GDM1 (cell line): ENCODE data around the gene CD70.
"Not testable (repeated sequence)": the region's sequence is repeated elsewhere in the genome, so short reads cannot be mapped to it uniquely, and the experiment has no call there.

ENCODE experiments used
- DNase-seq: peaks from one replicate; lab custom pipeline; 2025; lab: John Stamatoyannopoulos, UW

Gene CD70

DNA sequence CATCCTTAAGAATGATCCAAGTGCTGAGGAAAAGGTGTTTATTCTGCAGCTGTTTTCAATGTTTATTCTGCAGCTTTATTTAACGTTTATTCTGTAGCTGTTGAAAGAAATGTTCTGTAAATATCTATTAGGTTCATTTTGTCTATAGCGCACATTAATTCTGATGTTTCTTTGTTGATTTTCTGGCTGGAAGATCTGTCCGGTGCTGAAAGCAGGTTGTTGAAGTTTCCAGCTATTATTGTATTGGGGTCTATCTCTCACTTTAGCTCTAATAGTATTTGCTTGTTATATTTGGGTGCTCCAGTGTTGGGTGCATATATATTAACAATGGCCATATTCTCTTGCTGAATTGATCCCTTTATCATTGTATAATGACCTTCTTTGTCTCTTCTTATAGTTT lies 20.2 kb downstream of the CD70 start:
- no peak for DNase-seq

DNA sequence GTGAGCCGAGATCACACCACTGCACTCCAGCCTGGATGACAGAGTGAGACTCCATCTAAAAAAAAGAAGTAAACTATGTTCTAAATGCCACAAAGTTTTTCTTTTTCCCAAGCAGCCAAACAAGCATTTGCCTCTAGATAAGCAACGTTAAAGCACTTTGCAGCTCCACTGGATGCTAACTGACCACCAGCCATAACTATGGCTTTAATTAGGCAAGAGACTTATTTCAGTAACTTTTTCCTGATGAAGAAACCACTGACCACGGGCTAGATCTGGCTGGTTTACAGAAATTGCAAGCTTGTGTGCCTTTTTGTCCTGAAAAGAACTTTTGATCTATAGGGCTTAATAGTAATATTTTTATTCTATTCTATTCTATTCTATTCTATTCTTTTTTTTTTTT lies 22.1 kb downstream of the CD70 start:
- DNase-seq, result no peak

DNA sequence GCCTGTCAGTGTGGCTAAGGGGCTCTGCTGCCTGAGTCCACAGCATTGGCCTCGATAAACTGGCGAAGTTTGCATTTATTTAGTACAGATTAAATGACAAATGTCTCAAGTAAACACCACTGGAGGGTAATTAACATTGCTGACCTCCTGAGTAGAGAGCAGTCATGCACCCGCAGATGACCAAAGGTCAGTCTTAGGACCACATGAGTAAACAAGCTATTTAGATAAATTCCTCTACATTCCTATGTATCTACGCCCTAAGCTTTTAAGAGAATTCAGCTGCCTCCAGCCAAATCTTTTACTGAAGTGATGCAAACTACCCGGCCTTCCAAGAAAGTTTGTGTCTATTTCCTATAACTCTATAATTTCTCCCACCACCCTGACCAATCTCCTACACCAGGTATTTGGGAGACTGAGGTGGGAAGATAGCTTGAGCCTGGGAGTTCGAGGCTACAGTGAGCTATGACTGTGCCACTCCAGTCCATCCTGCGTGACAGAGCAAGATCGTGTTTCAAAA lies 22.9 kb downstream of the CD70 start:
- DNase-seq, result no peak

DNA sequence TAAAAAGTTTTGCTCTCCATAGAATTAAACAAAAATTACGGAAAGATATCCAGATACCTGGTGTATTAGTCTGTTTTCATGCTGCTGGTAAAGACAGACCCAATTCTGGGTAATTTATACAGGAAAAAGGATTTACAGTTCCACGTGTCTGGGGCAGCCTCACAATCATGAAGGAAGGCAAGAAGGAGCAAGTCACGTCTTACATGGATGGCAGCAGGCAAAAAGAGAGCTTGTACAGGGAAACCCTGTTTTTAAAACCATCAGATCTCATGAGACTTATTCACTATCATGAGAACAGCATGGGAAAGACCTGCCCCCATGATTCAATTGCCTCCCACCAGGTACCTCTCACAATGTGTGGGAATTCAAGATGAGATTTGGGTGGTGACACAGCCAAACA lies 24.2 kb downstream of the CD70 start:
- not testable (repeated sequence) for DNase-seq

DNA sequence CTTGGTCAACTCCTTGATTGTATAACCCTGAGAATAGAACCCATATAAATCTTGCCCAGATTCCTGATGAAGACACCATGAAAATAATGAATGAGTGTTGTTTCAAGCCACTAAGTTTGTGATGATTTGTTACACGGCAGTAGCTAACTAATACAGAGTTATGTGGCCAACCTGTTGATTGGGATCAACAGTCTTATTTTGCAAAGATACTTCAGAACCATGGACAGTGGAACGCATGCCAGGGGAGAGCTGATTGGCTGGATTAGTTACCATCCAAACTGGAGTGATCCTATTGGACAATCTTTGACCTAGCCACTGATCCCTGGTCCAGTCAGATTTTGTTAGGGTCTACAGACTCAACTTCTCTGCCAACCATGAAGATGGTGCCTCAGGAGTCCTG lies 26.6 kb downstream of the CD70 start:
- DNase-seq, result peak; percentile 28

DNA sequence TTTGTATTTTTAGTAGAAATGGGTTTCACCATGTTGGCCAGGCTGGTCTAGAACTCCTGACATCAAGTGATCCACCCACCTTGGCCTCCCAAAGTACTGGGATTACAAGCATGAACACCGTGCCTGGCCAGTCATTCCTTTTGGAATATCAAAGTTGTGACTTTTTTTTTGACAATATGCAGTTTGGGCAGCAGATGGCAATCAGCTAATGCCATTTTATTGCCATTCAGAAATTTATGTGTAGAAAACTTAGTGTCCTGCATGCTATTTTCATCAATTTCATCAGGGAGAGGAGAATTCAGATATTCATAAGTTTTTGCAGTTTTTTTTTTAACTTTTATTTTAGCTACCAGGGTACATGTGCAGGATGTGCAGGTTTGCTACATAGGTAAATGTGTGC lies 28.5 kb downstream of the CD70 start:
- not testable (repeated sequence) for DNase-seq

DNA sequence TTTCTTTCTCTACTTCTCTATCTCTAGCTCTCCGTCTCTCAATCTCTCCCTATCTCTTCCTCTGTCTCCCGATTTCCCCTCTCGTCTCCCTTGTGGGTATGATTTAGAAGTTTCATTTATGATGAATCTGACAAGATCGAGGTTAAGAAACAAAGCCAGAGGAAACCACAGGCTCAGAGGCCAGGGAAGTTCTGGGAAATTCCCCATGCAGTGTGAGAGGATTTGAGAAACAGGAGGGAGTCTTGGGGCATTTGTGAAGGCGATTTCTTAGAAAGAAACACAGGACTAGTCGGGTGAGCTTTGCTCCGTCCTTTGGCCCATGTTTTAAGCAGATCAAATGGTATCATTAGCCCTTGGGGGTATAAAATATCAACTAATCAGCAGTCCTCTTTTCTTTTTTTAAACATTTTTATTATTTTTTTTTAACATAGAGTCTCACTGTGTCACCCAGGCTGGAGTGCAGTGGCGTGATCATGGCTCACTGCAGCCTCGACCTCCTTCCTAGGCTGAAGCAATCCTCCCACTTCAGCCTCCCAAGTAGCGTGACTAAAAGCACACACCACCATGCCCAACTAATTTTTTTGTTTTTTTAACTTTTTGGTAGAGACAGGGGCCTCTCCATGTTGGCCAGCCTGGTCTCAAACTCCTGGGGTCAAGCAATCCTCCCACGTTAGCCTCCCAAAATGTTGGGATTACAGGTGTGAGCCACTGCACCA lies 34.3 kb downstream of the CD70 start:
- no peak for DNase-seq

DNA sequence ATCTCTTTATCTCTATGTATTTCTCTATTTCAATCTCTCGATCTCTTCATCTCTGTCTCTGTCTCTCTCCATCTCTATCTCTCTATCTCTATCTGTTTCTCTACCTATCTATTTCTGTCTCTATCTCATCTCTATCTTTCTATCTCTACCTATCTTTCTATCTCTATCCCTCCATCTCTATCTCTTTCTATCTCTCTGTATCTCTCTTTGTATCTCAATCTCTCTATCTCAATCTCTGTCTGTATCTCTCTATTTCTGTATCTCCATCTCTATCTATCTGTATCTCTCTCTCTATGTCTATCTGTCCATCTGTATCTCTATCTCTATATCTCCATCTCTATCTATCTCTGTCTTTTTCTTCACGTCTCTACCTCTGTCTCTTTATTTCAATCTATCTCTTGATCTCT lies 34.9 kb downstream of the CD70 start:
- no peak for DNase-seq

DNA sequence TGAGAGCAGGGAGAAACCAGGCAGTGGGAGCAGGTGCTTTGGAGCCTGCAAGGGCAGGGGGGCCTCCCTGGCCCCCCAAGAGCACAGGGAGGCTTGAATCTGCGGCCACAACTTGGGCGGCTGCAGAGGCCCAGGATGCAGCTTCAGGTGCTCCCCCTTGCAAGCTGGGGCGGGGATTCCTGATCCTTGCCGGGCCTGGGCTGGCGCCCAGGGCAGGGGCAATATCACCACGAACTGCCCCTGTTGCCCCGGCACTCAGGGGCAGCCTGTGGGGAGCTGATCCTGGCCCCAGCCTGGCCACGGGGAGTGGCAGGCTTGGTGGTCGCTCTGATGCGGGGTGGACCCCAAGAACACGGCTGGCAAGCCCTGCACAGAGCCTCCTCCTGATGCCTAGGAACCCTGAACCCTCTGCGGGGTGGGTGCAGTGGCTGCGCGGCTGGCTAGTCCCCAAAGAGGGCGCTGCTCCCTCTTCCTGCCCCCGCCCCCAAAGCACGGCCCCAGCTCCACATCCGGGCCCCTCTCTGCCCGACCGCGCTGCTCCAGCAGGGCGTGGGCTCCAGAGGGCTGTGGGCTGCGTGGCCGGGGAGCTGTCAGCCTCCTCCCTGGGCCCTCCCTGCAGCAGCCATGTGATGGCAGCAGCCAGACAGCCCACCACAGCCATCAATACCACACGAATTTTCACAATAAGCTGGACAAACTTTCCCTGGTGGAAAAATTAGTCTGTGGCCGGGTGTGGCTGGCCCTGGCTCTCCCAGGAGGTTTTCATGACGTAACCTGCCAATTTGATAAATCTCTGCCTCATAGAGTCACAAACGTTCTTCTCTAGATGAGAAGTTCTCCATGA lies 39.1 kb downstream of the CD70 start:
- DNase-seq, result no peak

DNA sequence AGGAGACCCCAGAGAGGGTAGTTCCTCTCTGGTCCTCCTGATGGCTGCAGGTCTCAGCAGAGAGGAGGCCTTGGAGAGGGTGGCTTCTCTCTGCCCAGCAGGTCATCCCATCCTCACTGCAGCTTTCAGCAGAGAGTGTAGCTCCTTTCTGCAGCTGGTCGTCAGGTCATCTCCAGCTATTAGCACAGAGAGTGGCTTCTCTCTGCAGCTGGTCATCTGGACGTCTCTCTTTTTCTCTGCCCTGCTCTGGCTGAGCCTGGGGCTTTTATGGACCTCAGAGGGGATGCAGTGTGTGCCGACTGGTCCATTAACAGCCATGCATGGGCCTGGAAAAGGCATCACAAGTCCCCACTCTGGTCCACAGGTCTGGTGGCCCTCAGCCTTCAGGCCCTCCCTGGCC lies 39.9 kb downstream of the CD70 start:
- no peak for DNase-seq

DNA sequence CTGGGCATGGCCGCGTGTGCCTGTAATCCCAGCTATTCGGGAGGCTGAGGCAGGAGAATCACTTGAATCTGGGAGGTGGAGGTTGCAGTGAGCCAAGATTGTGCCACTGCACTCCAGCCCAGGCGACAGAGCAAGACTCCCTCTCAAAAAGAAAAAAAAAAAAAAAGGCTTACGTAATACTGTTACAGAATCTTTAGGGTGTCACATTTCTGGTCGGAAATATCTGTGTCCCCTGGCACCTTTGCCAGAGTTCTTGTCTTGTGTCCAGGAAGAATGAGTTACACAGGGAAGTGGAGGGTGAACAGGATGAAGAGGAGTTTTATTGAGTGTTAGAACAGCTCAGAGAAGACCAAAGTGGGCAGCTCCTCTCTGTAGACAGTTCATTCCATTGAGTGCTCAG lies 40.3 kb downstream of the CD70 start:
- not testable (repeated sequence) for DNase-seq

DNA sequence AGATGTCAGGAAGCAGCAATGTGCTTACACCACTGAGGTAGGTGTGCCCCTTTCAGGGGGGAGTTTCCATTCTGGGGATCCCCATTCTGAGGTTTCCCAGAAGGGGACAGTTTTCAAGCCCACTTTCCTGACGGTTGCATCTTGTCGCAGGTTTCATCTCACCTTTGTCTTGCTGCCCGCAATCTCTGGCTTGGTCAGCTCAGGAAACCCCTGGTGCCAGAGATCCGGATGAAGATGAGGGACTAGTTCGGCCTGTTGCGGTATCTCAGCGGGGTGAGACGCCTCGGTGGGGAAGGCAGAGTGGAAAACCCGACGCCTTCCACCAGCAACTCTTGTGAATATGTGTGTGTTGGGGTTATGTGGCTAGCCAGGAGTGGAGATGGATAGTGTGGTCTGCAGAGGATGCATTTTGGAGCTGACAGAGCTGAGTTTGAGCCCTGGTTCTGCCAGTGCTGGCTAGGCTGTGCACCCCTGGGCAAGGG lies 47.0 kb downstream of the CD70 start:
- no peak for DNase-seq

DNA sequence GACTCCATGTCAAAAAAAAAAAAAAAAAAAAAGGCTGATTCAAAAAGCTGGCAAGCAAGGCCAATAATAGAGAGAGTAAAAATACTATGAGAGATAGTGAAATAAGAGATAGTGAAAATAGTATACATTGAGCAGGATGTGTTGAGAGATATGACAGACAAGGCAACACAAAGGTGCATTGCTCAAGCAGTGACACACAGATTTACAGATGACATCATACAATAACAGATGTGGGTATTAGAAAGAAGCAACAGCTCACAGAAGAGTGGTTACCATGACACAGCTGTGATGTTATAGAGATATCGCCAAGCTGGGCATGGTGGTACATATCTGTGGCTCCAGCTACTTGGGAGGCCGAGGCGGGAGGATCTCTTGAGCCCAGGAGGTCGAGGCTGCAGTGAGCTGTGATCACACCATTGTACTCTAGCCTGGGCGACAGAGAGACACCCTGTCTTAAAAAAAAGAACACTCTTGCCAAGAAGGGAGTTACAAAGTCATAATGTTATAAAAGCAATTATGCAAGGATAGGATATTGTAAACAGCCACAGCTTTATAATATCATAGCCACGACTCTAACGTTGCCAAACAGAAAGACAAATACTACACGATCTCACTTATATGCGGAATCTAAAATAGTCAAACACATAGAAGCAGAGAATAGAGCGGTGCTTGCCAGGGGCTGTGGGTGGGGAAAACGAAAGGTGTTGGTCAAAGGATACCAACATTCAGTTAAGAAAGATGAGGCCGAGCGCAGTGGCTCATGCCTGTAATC lies 49.8 kb downstream of the CD70 start:
- DNase-seq, result no peak

DNA sequence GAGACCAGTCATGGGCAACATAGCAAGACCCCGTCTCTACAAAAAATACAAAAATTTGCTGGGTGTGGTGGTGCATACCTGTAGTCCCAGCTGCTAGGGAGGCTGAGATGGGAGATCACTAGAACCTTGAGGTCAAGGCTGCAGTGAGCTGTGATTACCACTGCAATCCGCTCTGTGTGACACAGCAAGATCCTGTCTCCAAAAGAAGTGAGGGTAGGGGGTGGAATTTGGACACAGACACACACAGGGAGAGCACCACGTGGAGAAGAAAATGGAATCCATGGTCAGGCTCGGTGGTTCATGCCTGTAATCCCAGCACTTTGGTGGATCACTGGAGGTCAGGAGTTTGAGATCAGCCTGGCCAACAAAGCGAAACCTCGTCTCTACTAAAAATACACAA lies 51.4 kb downstream of the CD70 start:
- no peak for DNase-seq
